Muscle of leg (tissue), 11 donors: ENCODE measurements around the gene HIC1. TPM values are rescaled to one million over a fixed set of nuclear protein-coding genes. Genes with fewer than 3 reads are reported as not detected.

ENCODE experiments used
- DNase-seq: peaks from one replicate; pipeline ENCODE4 v3.0.0; 2013
- H3K27ac ChIP-seq: one replicate; pipeline ENCODE4 v1.5.1; 2013; ENCODE audit warnings: mild to moderate bottlenecking, low read length, control low read depth
- H3K27me3 ChIP-seq: one replicate; pipeline ENCODE4 v1.6.1; 2013; ENCODE audit warnings: low read length; ENCODE audit not compliant: control insufficient read depth, insufficient read depth
- H3K36me3 ChIP-seq: one replicate; pipeline ENCODE4 v1.6.1; 2013; ENCODE audit warnings: low read length; ENCODE audit not compliant: control insufficient read depth, insufficient read depth
- H3K4me1 ChIP-seq: one replicate; pipeline ENCODE4 v1.6.1; 2013; ENCODE audit warnings: low read length; ENCODE audit not compliant: control insufficient read depth, insufficient read depth
- H3K4me3 ChIP-seq: one replicate; pipeline ENCODE4 v1.5.1; 2013; ENCODE audit warnings: low read length, control low read depth
- H3K9me3 ChIP-seq: replicated peaks from 2 replicates; pipeline ENCODE4 v1.6.1; 2013; ENCODE audit warnings: low read depth, low read length; ENCODE audit not compliant: control insufficient read depth
- WGBS: methylation state at CpG from one replicate; pipeline ENCODE4 v1.1.5; 2013; ENCODE audit warnings: missing lambda C conversion rate; ENCODE audit not compliant: insufficient coverage; 5-methylcytosine and 5-hydroxymethylcytosine counted together
- polyA plus RNA-seq, 8 donors: library from polyadenylated mRNA; unstranded; fragments of 120-200 nt; gene quantifications; one replicate each; pipeline versions ENCODE4 v1.2.1 to v1.2.3, GENCODE V29; 2013; ENCODE audit warnings: inconsistent platforms in 1 of 8, low replicate concordance in 1 of 8; ENCODE audit not compliant: insufficient read length in 8 of 8, insufficient read depth in 1 of 8
- total RNA-seq: library from RNA; stranded (reverse); fragments of 120-200 nt; gene quantifications from one replicate; pipeline ENCODE4 v1.2.4, GENCODE V29; 2013

HIC1 gene
- total and polyA plus RNA-seq, 9 donors: 28.1 to 60.4 (median 43.3) TPM

- H3K27ac ChIP-seq: peak overlapping the region; percentile 94
- WGBS: 5% methylated on average over 7 of the region's 13 CpGs
- peaks cover 36% of the 10 kb centered on the region for H3K36me3 ChIP-seq
- H3K4me3 ChIP-seq: no peak overlapping the region
- peaks cover 57% of the 10 kb centered on the region for H3K4me1 ChIP-seq
- H3K27me3 ChIP-seq: no peaks in the 10 kb centered on the region
- H3K9me3 ChIP-seq: no peaks in the 10 kb centered on the region
- peak; percentile 94 for DNase-seq
Observed at GRCh38 chr17:2075336-2076086, 20.6 kb downstream of the HIC1 start.

DNA sequence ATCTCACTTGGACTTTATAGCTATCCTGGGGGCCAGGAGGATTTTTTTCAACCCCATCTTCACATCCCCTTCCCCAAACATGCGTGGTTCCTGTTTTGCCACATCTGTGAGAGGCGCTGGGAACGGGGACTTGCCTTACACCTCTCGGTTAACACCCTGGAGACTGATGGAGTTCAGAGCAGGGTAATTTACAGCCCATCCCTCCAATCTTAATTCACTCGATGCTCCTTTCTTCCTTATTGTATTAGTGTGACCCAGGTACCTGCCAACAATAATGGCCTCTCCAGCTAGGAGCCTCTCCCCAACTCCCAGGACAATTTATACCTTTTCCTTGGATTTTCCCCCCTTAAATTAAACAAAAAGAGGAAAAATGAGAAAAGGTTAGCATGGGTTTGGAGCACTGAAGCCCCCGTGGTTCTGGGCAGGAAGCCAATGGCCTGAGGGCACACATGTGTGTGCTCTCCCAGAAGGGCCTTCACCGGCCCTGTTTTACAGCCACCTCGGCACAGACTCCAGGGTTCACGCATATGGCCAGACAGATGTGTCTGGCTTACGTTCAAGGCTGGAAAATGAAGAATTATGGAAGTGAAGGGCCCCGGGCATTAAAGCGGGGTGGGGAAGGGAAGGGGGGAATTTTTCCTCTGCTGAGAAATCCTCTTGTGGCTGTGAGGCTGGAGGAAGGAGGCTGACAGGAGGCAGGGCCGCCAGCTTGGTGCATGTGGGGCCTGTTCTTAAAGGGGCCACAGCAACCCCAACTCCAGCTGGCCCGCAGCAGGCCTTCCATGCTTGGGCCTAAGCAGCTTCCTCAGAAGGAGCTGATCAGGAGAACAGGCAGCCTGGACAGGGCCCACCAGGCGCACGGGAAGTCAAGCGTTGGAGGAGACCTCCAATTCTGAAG, 21.4 kb downstream of the HIC1 start:
- peak; percentile 87 for DNase-seq
- H3K9me3 ChIP-seq: no peaks in the 10 kb centered on the region
- peak overlapping the region; percentile 94 for H3K27ac ChIP-seq
- H3K27me3 ChIP-seq: no peaks in the 10 kb centered on the region
- peaks cover 49% of the 10 kb centered on the region for H3K4me1 ChIP-seq
- no peak overlapping the region for H3K4me3 ChIP-seq
- peaks cover 37% of the 10 kb centered on the region for H3K36me3 ChIP-seq
- 17% methylated on average over 12 of the region's 17 CpGs for WGBS

- no peaks in the 10 kb centered on the region for H3K27me3 ChIP-seq
- peak; percentile 35 for DNase-seq
Observed at GRCh38 chr17:2077040-2077439, 22.1 kb downstream of the HIC1 start.

DNA sequence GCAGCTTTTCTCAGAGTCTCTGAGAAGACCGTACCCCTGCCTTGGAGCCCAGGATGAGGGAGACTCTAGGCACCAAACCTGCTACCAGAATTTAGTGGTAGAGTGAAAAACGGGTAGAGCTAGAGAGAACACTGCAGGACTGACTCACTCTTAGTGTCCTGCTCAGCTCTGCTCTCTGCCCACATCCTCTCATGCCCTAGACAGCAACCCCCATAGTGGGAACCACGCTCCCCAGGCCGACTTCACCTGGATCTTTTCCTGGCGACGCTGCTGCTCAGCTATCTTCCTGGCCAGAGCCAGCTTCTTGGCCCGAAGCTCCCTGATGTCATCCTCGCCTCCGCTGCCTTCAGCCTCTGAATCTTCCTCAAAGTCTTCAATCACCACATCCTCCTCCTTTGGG, 26.7 kb downstream of the HIC1 start:
- no peaks in the 10 kb centered on the region for H3K27me3 ChIP-seq
- DNase-seq: no peak
- no peak overlapping the region for H3K4me3 ChIP-seq
- no peaks in the 10 kb centered on the region for H3K9me3 ChIP-seq
- H3K4me1 ChIP-seq: peaks cover 63% of the 10 kb centered on the region
- H3K27ac ChIP-seq: peak overlapping the region; percentile 10
- peaks cover 48% of the 10 kb centered on the region for H3K36me3 ChIP-seq
- 69% methylated on average over 7 of the region's 9 CpGs for WGBS

More at GRCh38 chr17:2077040-2077439, 22.1 kb downstream of the HIC1 start:
- Histone ChIP-seq H3K4me1 (peaks cover 46% of the 10 kb centered on the region), H3K4me3 (no peak overlapping the region), H3K27ac (peak overlapping the region; percentile 94), H3K36me3 (peaks cover 38% of the 10 kb centered on the region), H3K9me3 (no peaks in the 10 kb centered on the region)
- WGBS: 7% methylated on average over 8 of the region's 8 CpGs

- H3K27ac ChIP-seq: peak overlapping the region; percentile 45
- H3K27me3 ChIP-seq: no peaks in the 10 kb centered on the region
- peak; percentile 48 for DNase-seq
- 60% methylated on average over 7 of the region's 9 CpGs for WGBS
- peaks cover 62% of the 10 kb centered on the region for H3K4me1 ChIP-seq
- no peaks in the 10 kb centered on the region for H3K9me3 ChIP-seq
- H3K36me3 ChIP-seq: peaks cover 42% of the 10 kb centered on the region
- H3K4me3 ChIP-seq: no peak overlapping the region
Observed at GRCh38 chr17:2082003-2082781, 27.3 kb downstream of the HIC1 start.

GRCh38 chr17:2083613-2084035, 28.7 kb downstream of the HIC1 start:
- H3K4me1 ChIP-seq: peaks cover 68% of the 10 kb centered on the region
- H3K27me3 ChIP-seq: no peaks in the 10 kb centered on the region
- WGBS: 36% methylated on average over 7 of the region's 7 CpGs
- no peaks in the 10 kb centered on the region for H3K9me3 ChIP-seq
- H3K4me3 ChIP-seq: no peak overlapping the region
- peaks cover 32% of the 10 kb centered on the region for H3K36me3 ChIP-seq
- peak; percentile 83 for DNase-seq
- peak overlapping the region; percentile 96 for H3K27ac ChIP-seq

GRCh38 chr17:2084036-2084765, 29.3 kb downstream of the HIC1 start:
- peak; percentile 94 for DNase-seq
- Histone ChIP-seq H3K27ac (peak overlapping the region; percentile 96), H3K4me3 (no peak overlapping the region), H3K27me3 (no peaks in the 10 kb centered on the region), H3K9me3 (no peaks in the 10 kb centered on the region), H3K4me1 (peaks cover 74% of the 10 kb centered on the region), H3K36me3 (peaks cover 29% of the 10 kb centered on the region)
- WGBS: 32% methylated on average over 5 of the region's 8 CpGs

- peak; percentile 97 for DNase-seq
- 33% methylated on average over 3 of the region's 13 CpGs for WGBS
- Histone ChIP-seq H3K9me3 (no peaks in the 10 kb centered on the region), H3K4me1 (peaks cover 82% of the 10 kb centered on the region), H3K27me3 (no peaks in the 10 kb centered on the region), H3K36me3 (peaks cover 25% of the 10 kb centered on the region), H3K4me3 (no peak overlapping the region), H3K27ac (peak overlapping the region; percentile 96)
Observed at GRCh38 chr17:2084766-2085647, 30.1 kb downstream of the HIC1 start.

DNA sequence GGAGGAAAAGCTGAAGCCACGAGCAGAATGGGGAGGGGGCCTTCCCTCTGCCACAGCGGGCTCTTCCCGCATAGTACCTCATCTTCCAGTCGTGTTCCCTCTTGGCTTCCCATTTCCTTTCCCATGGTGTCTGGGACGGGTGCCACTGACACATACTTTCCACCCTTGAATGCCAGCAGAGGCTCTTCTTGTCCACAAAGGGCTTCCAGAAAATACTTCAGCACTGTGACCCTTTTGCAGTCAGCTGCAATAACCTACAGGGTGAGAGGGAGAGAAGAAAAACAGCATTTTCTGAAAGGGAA, 30.7 kb downstream of the HIC1 start:
- peaks cover 86% of the 10 kb centered on the region for H3K4me1 ChIP-seq
- H3K4me3 ChIP-seq: no peak overlapping the region
- H3K27ac ChIP-seq: peak overlapping the region; percentile 96
- WGBS: 0% methylated on average over 1 of the region's 5 CpGs
- no peaks in the 10 kb centered on the region for H3K9me3 ChIP-seq
- H3K27me3 ChIP-seq: no peaks in the 10 kb centered on the region
- peaks cover 20% of the 10 kb centered on the region for H3K36me3 ChIP-seq
- DNase-seq: peak; percentile 93
